Loucy (cell line): Measurements from ENCODE around the gene CAMK2D.

Experiments used
- CTCF ChIP-seq: fragments of 200-600 bp; sonication (generic); conservative IDR thresholded peaks from 2 replicates; pipeline ENCODE4 v1.5.1; 2014; ENCODE audit warnings: mild to moderate bottlenecking, antibody characterized with exemption, low read length
- EZH2phosphoT487 ChIP-seq: fragments of 200-600 bp; IDR thresholded peaks from 2 replicates; pipeline ENCODE4 v1.6.1; 2018; ENCODE audit warnings: antibody characterized with exemption, mild to moderate bottlenecking, moderate library complexity, borderline replicate concordance

GRCh38 chr4:113407409-113407808, 354.1 kb downstream of the CAMK2D start:
- TF ChIP-seq CTCF (no peak), EZH2phosphoT487 (no peak)
